ENCODE measurements around the gene CHST9. TPM values are rescaled to one million over a fixed set of nuclear protein-coding genes. Genes with fewer than 3 reads are reported as not detected.

Gene CHST9
- polyA plus RNA-seq, 1 donor from 2014 or later: 0.32 TPM

DNA sequence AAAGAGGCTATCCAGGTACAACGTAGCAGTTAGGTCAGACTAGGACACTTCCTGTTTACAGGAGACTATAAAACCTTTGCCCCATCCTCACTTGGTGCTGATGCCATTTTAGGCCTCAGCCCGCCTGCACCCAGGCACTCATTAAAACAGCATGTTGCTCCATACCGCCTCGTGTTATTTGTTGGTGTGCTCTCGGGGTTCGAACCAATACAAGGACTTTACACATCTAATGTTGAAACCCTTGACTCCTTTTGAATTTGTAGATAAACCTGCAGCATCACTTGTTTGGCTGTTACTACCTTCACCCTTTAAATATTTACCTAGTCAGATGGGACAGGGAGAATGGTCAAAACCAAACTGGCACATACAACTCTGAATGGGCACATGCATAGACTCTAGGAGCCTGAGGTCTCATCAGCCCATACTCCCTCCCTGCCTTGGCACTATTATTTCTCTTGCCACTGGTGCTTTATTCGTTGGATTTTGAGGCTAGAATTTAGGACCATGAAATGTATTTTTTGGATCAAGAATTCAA, 40.9 kb upstream of the CHST9 start:
- H3K4me3 ChIP-seq (ENCODE audit: low read length): no peak overlapping the region
- no peaks in the 10 kb centered on the region for H4K20me1 ChIP-seq (ENCODE audit: insufficient read depth)
- H3K9ac ChIP-seq (ENCODE audit: low read length): no peak overlapping the region
- no peaks in the 10 kb centered on the region for H3K27me3 ChIP-seq (ENCODE audit: insufficient read depth, low read depth, low read length)
- H3K36me3 ChIP-seq (ENCODE audit: insufficient read depth, low read length): no peaks in the 10 kb centered on the region
- no peak overlapping the region for H2AFZ ChIP-seq (ENCODE audit: low read depth, low read length)
- TF ChIP-seq EZH2 (IDR thresholded peaks at IDR 0.05; ENCODE audit: borderline replicate concordance, insufficient read depth, low read length, poor library complexity, severe bottlenecking) (no peak), POLR2AphosphoS5 (IDR thresholded peaks at IDR 0.05) (no peak), EP300 (conservative IDR thresholded peaks at IDR 0.05; ENCODE audit: poor library complexity, severe bottlenecking) (no peak)
- TF ChIP-seq, protein P1, sequence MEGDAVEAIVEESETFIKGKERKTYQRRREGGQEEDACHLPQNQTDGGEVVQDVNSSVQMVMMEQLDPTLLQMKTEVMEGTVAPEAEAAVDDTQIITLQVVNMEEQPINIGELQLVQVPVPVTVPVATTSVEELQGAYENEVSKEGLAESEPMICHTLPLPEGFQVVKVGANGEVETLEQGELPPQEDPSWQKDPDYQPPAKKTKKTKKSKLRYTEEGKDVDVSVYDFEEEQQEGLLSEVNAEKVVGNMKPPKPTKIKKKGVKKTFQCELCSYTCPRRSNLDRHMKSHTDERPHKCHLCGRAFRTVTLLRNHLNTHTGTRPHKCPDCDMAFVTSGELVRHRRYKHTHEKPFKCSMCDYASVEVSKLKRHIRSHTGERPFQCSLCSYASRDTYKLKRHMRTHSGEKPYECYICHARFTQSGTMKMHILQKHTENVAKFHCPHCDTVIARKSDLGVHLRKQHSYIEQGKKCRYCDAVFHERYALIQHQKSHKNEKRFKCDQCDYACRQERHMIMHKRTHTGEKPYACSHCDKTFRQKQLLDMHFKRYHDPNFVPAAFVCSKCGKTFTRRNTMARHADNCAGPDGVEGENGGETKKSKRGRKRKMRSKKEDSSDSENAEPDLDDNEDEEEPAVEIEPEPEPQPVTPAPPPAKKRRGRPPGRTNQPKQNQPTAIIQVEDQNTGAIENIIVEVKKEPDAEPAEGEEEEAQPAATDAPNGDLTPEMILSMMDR (IDR thresholded peaks at IDR 0.05; ENCODE audit: poor library complexity, severe bottlenecking): no peak
- TF ChIP-seq, protein P2, sequence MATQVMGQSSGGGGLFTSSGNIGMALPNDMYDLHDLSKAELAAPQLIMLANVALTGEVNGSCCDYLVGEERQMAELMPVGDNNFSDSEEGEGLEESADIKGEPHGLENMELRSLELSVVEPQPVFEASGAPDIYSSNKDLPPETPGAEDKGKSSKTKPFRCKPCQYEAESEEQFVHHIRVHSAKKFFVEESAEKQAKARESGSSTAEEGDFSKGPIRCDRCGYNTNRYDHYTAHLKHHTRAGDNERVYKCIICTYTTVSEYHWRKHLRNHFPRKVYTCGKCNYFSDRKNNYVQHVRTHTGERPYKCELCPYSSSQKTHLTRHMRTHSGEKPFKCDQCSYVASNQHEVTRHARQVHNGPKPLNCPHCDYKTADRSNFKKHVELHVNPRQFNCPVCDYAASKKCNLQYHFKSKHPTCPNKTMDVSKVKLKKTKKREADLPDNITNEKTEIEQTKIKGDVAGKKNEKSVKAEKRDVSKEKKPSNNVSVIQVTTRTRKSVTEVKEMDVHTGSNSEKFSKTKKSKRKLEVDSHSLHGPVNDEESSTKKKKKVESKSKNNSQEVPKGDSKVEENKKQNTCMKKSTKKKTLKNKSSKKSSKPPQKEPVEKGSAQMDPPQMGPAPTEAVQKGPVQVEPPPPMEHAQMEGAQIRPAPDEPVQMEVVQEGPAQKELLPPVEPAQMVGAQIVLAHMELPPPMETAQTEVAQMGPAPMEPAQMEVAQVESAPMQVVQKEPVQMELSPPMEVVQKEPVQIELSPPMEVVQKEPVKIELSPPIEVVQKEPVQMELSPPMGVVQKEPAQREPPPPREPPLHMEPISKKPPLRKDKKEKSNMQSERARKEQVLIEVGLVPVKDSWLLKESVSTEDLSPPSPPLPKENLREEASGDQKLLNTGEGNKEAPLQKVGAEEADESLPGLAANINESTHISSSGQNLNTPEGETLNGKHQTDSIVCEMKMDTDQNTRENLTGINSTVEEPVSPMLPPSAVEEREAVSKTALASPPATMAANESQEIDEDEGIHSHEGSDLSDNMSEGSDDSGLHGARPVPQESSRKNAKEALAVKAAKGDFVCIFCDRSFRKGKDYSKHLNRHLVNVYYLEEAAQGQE (IDR thresholded peaks at IDR 0.05; ENCODE audit: borderline replicate concordance): no peak
- no peak overlapping the region for H3K4me2 ChIP-seq (ENCODE audit: low read length)
- H3K9me2 ChIP-seq (ENCODE audit: insufficient read depth, low read length): no peaks in the 10 kb centered on the region
- no peaks in the 10 kb centered on the region for H3K79me2 ChIP-seq (replicated peaks; ENCODE audit: insufficient read depth, low read length)
- no peak overlapping the region for H3K27ac ChIP-seq (ENCODE audit: low read length)
- no peaks in the 10 kb centered on the region for H3F3A ChIP-seq (ENCODE audit: insufficient read depth, low read length, poor library complexity, severe bottlenecking)
- no peaks in the 10 kb centered on the region for H3K9me3 ChIP-seq (ENCODE audit: low read length)

DNA sequence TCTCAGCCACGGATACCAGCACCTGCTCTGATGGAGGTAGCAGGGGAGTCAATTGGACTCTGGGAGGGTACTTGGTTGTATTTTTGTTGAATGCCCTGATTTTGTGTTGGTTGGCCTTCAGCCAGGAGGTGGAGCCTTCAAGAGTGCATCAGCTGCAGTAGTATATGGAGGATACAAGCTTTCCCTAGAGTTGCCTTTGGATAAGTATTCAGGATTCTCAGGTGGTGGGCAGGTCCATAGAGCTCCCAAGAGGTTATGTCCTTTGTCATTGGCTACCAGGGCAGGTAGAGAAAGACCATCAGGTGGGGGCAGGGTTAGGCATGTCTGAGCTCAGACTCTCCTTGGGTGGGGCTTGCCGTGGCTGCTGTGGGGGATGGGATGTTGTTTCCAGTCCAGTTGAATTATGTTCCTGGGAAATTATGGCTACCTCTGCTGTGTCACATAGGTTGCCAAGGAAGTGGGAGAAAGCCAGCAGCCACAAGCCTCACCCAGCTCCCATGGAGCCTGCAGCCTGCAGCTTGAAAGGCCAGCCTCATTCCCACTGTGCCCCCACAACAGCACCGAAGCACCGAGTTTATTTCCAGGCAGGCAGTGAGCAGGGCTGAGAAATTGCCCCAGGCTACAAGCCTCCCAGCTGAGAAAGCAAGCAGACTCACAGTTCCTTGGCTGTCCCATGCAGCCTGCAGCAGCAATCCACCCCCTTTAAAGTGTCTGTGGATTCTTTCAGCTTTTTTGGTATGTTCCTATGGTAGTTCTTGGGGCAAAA, 38.6 kb upstream of the CHST9 start:
- Histone ChIP-seq H3K36me3 (ENCODE audit: insufficient read depth, low read length) (no peaks in the 10 kb centered on the region), H4K20me1 (ENCODE audit: insufficient read depth) (no peaks in the 10 kb centered on the region), H3K9ac (ENCODE audit: low read length) (no peak overlapping the region), H3K4me2 (ENCODE audit: low read length) (no peak overlapping the region), H2AFZ (ENCODE audit: low read depth, low read length) (no peak overlapping the region), H3K9me2 (ENCODE audit: insufficient read depth, low read length) (no peaks in the 10 kb centered on the region), H3K79me2 (replicated peaks; ENCODE audit: insufficient read depth, low read length) (no peaks in the 10 kb centered on the region), H3F3A (ENCODE audit: insufficient read depth, low read length, poor library complexity, severe bottlenecking) (no peaks in the 10 kb centered on the region), H3K9me3 (ENCODE audit: low read length) (no peaks in the 10 kb centered on the region), H3K27me3 (ENCODE audit: insufficient read depth, low read depth, low read length) (no peaks in the 10 kb centered on the region), H3K4me3 (ENCODE audit: low read length) (no peak overlapping the region), H3K27ac (ENCODE audit: low read length) (no peak overlapping the region)
- TF ChIP-seq MXI1 (conservative IDR thresholded peaks at IDR 0.05; ENCODE audit: poor library complexity, severe bottlenecking) (no peak), SMC3 (conservative IDR thresholded peaks at IDR 0.05; ENCODE audit: poor library complexity) (no peak), EP300 (conservative IDR thresholded peaks at IDR 0.05; ENCODE audit: poor library complexity, severe bottlenecking) (no peak), RAD21 (conservative IDR thresholded peaks at IDR 0.05) (no peak), EZH2 (IDR thresholded peaks at IDR 0.05; ENCODE audit: borderline replicate concordance, insufficient read depth, low read length, poor library complexity, severe bottlenecking) (no peak), TAF1 (IDR thresholded peaks at IDR 0.05; ENCODE audit: low read depth) (no peak), POLR2AphosphoS5 (IDR thresholded peaks at IDR 0.05) (no peak)
- TF ChIP-seq, protein P2 (IDR thresholded peaks at IDR 0.05; ENCODE audit: borderline replicate concordance): no peak
- TF ChIP-seq, protein P1 (IDR thresholded peaks at IDR 0.05; ENCODE audit: poor library complexity, severe bottlenecking): no peak

All from neural cell (in vitro differentiated cells).